GM15510 (cell line): ENCODE measurements around the gene CTNNA3.

Experiments
- POLR2A ChIP-seq: IDR thresholded peaks from 3 replicates; pipeline ENCODE4 v1.6.1; 2011; ENCODE audit warnings: borderline replicate concordance; ENCODE audit not compliant: insufficient read length; ENCODE audit errors: extremely low read depth

The CTNNA3 gene

DNA sequence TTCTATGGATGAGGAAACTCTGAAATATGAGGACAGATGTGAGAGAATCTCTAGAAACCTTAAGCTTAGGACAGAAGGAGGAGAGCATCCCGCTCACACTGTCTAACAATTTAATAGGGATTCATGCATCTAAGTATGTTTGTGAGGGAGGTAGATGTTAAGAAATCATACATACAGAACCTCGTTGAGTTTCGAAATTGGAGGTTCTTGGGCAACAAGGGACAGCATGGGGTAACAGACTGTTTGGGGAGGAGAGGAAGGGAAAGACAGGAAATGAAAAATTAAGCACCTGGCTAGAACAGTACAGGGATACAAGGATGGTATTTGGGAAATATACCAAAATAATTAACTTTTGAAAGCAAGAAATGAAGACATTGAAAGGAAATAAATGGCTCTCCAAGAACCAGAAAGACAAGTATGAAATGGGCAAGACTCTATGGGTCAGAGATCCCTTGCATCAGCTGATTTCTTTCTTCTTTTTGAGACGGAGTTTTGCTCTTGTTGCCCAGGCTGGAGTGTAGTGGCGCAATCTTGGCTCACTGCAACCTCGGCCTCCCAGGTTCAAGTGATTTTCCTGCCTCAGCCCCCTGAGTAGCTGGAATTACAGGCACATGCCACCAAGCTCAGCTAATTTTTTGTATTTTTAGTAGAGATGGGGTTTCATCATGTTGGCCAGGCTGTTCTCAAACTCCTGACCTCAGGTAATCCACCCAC is 207.9 kb downstream of the CTNNA3 start:
- no peak for TF ChIP-seq POLR2A

DNA sequence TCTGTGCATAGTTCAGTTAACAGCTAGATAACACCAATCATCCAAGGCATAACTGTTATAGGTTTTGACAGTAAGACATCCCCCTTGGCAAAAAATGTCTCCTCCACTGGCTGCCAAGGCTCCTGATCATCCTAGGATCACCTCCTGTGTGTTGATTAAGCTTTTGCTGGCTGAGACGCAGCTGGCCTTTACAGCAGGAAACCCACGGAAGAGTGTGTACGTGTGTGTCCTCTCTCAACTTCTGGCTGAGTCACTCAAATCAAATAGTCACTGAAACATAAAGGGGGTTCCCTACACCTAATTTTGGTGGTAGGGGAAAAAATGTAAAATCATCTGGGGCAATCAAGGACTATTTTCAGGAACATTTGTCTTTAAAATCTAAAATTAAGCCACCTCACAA is 208.8 kb downstream of the CTNNA3 start:
- TF ChIP-seq POLR2A: no peak

DNA sequence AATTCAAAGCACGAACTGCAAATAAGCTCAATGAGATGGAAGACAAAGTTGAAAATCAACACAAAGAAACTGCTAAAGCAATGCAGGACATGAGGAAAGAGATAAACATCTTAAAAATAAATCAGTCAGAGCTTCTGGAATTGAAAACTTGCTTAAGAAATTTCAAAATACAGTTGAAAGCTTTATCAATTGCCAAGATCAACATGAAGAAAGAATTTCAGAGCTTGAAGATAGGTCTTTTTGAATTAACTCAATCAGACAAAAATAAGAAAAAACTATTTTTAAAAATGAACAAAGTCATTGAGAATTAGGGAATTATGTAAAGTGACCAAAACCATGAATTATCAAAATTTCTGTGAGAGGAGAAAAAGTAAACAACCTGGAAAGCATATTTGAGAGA is 218.1 kb downstream of the CTNNA3 start:
- TF ChIP-seq POLR2A: no peak

DNA sequence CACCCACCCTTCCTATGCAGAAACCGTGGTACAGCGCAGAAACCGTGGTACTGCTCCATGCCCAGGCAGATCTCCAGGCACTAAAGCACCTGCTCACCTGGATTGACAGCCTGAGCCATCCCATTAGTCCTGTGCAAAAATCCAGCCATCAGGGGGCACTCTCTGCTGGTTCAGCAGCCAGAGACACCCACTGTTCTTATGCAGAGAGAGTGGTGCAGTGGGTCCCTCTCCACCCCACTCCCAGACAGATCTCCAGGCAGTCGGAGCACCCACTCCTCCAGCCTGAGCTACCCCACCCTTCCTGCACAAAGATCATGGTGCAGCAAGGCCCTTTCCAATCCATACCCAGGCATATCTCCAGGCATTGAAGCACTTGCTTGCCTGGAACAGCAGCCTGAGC is 219.8 kb downstream of the CTNNA3 start:
- no peak for TF ChIP-seq POLR2A

DNA sequence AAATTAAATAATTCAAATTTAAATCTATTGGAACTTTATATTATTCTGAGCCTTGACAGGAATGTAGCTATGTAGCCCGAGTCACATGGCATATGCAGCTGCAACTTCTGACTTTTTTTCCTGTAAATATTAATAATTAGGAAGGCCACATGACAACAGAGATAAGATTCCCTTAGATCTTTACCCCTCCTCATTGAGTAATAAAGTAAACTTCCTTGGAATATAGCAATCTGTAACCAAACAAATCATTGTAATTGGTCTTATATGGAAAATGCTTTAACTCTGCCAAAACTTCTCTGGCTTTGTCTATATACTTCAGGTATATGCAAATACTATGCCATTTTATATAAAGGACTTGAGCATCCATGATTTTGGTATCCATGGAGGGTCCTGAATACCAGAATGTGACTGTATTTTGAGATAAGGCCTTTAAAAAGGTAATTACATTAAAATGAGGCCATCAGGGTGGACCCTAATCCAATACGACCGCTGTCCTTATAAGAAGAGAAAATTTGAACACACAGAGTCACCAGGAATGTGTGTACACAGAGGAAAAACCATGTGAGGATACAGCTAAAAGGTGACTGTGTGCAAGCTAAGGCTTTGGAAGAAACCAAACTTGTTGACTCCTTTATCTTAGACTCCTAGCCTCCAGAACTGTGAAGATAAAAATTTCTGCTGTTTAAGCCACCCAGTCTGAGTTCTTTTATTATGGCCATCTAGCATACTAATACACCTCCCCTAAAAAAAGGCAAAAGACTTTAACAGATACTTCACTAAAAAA is 222.0 kb downstream of the CTNNA3 start:
- TF ChIP-seq POLR2A: no peak

DNA sequence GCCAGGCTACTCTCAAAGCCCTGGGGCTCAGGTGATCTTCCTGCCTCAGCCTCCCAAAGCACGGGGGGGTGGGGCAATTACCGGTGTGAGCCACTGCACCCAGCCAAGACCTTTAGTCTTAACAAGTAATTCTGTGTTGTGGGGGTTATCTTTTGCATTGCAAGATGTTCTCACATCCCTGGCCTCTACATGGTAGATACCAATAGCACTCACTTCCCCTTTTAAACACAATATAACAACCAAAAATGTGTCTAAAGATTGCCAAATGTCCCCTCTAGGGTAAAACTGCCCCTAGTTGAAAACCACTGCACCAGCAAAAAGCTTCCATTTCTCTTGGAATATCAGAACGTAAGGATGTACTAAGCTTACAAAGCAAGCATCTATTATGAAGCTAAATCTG is 225.0 kb downstream of the CTNNA3 start:
- no peak for TF ChIP-seq POLR2A

DNA sequence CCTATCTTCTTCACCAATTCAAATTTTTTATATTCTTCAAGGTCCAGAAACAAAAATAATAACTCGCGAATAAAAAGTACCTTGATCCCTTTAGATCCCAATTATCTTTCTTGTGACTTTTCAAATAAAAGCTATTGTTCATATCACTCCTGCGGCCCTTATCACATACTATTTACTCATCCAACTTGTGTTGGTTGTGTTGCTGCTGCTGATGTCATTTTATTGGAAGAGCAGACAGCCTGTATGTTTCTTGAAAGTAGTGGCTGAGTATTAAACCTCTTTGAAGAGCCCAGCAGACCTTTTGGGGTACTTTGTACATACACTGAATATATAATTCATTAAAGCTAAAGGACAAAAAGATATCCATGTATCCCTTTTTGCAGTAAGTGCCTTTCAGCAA is 231.7 kb downstream of the CTNNA3 start:
- TF ChIP-seq POLR2A: no peak

DNA sequence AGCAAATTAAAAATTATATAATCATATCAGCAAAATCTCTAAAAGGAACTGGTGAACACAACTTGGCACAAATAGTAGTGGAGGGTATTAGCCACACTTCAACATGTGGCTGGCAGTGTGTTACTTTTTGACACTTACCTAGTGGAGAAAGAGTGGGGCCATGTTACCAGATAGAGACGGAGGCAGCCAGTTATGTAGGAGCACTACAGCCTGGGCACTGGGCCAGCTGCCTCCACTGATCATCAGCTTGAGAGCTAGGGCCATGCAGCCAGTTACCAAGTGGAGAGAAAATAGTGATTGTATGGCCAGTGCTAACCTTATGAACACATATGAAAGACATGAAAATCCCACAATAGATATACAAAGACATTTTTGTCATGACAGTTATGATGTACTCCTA is 243.1 kb downstream of the CTNNA3 start:
- no peak for TF ChIP-seq POLR2A

DNA sequence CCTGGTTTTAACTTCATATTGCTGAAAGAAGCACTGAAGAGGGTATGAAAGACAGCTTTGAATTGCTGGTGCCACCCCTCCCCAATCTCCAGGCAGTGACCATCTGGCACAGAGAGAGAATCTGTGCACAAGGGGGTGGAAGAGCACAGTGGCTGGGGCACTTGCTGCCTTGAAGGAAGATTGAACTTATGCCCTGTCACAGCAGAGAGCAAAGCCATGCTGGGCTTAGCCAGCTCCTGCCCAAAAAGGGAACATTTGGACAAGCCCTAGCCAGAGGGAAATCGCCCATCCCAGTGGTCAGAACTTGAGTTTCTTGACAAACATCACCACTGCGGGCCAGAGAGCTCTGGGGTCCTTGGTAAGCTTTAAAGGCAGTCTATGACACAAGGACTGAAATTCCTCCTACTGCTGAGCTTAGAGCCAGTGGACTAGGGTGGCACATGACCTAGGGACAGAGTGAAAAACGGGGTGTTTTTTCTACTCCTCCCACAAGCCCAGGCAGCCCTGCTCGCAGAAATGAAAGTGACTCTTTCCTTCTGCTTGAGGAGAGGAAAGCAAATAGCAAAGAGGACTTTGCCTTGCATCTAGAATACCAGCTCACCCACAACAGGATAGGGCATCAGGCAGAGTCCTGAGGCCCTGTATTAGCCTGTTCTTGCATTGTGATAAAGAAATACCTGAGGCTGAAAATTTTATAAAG is 257.2 kb downstream of the CTNNA3 start:
- TF ChIP-seq POLR2A: no peak

DNA sequence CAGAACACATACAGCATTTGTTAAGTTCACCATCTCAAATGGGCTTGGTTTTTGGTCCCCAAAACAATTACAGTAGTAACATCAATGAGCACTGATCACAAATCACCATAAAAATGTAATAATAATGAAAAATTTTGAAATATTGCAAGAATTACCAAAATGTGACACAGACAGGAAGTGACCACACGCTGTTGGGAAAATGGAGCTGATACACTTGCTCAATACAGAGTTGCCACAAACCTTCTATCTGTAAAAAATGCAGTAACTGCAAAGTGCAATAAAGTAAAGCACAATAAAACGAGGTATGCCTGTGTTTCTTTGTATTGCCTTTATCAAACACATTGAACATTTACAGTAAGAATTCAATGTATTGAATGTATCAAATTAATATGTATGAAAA is 262.7 kb downstream of the CTNNA3 start:
- no peak for TF ChIP-seq POLR2A

DNA sequence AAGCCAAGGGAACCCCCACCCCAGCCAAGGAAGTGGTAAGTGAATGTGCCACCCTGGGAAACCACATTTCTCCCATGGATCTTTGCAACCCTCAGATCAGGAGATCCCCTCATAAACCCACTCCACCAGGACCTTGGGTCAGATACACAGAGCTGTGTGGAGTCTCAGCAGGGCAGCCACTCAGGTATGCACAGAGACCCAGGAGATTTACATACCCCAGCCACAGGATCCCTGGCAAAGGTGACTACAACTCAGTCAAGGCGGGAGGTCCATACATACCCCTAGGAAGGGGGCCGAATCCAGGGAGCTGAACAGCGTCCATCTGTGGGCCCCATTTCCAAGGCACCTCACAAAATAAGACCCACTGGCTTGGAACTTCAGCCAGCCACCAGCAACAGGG is 293.4 kb downstream of the CTNNA3 start:
- TF ChIP-seq POLR2A: no peak

DNA sequence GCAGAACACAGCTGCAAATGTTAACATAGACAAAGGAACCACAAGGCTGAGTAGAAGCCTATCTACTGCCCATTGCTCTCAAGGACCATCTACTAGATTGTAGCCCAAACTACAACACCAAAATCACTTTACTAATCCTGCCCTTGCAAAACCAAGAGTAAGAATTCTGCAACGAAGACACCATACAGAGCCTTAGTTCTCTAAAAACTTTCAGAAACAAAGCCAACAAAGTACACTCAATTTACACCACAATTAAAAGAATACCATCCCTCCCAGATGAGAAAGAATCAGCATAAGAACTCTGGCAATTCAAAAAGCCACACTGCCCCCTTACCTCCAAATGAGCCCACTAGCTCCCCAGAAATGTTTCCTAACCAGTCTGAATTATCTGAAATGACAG is 294.3 kb downstream of the CTNNA3 start:
- TF ChIP-seq POLR2A: no peak

DNA sequence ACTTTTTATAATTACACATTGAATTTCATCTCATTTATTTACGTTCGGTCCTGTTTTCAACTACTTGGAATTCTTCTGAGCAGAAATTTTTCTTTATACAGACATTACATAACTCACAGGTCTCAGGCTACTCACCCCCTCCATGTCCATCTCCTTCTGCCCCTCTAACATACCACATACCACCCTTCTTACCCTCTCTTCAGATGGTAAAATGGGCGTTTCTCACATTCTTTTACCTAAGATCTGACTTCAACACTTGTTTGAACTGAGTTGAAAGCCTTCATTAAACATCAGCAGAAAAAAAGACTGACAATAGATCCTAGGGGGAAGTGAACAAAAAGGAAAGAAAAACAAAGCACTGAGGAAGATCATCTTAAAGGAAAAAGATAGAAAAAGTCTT is 309.7 kb downstream of the CTNNA3 start:
- no peak for TF ChIP-seq POLR2A

DNA sequence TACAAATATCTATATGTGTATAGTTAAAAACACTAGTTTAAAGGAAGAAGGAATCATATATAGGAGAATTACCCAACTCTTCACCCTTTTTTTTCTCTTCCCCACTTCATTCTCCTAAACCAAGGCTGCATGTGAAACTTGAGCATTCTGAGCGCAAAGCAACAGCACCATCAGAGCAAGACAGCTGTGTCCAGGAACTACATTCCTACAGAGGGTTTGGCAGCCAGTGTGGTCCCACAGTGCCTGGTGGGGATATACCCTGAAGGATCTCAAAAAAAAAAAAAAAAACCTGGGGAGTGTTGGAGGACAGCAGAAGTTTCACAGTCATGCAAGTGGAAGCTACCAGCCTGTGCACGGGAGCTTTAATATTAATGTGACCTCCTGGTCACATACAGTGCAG is 310.4 kb downstream of the CTNNA3 start:
- TF ChIP-seq POLR2A: no peak

DNA sequence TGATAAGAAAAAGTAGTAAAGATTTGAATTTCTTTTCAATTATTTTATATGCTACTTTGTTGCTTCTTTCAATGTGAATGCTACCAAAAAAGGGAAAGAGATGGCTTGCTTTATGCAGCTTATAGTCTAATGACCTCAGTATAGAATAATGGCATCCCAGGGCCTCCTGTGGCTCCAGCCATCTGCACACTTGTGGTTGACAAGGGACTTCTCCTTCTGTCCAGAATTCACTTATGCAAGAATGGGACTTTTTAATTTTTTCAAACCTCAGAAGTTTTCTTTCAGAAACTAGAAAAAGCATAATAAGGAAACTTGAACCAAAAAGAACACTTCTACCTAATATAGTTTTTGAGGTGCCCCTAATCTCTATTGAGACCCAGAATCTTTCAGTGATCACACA is 310.9 kb downstream of the CTNNA3 start:
- no peak for TF ChIP-seq POLR2A
